ENCODE results near the gene C4orf54.

C4orf54 gene

GRCh38 chr4:99651811-99652485 is 5.7 kb downstream of the C4orf54 start:
- DNase-seq (ENCODE audit: low read depth), result no peak

DNA sequence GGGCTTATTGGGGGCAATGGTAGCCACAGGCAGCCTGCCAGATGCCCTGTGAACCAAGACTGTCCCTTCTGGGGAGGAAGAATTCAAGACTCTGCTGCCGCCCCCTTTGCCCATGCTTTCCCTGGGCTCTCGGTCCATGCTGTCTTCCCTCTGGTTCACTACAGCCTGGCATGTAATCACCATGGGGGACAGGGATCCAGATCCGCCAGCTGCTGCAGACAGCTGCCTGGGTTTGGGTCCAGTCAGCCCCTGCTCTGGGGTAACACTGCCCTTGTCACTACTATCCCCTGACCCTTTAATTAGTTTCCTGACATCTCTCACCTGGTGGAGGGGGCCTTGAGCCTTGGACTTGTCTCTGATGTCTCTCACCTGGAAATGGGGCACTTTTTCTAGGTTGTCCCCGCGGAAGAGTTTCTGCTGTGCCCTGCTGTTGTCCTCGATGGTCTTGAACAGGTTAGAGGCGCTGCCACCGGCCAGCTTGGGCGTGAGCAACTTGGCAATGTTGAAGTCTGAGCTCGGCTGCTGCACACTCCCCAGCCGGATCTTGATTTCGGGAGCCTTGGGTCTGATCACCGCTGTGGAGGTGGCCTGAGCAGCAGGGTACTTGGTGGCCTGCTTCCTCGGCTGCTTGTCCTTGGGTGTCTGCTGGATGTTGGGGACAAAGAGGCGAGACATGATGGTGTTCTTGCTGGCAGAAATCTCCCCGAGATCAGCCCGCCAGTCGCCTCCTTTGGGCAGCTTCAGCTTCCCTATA is 6.4 kb downstream of the C4orf54 start:
- DNase-seq (ENCODE audit: low read depth), result no peak

- no peak for DNase-seq (ENCODE audit: low read depth)
Observed at GRCh38 chr4:99649778-99650177, 7.8 kb downstream of the C4orf54 start.

- no peak for DNase-seq (ENCODE audit: low read depth)
Observed at GRCh38 chr4:99649208-99649607, 8.4 kb downstream of the C4orf54 start.

DNA sequence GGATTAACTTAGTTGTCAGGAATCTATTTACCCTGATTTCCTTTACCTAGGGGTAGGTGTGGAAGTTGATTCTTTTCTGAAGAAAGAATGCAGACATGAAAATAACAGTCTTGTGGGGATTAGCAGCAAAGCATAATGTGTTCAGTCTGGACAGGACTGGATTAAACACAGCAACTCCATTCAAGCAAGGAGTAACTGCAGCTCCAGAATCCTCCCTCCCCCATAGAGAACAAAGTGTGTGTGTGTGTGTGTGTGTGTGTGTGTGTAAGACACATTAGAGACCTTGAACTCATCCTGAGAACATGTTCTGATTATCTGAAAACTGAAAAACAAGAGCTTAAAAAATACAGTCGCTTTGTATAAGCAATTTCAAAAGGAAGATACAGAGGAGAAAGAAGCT is 9.3 kb downstream of the C4orf54 start:
- no peak for DNase-seq (ENCODE audit: low read depth)

DNA sequence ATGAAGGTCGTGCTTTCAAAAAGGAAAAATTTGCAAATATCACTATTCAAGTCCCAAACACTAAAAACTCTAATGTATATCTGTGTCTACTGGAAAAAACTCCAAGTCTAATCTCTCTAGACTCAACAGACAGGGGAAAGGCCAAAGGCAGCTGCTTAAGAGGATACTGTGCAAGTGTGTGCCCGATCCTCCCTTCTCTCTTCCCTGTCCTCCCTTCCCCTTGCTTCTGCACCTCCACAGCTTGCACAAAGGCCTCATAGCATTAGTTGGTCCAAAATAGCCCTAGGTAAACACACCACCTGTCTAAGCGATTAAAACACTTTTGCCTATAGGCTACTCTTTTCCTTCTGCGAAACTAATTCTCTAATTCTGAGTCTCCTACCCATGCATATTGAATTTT is 10.6 kb downstream of the C4orf54 start:
- no peak for DNase-seq (ENCODE audit: low read depth)

- DNase-seq (ENCODE audit: low read depth), result no peak
Observed at GRCh38 chr4:99645638-99646037, 12.0 kb downstream of the C4orf54 start.

DNA sequence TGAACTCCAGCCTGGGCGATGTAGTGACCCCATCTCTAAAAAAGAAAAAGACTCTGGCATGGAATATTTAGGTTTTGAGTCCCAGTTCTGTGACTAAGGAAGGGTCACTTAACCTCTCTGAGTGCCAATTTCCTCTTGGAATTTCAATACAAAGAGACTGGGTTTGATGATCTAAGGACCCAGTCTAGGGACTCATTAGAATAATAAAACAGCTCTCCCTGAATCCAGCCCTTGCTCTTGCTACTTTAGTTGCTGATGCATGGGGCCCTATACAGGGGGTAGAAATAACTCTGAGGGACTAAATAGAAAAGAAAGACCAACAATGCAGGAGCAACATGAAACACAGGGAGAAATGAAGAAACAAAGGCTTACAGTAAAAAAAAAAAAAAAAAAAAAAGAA is 12.6 kb downstream of the C4orf54 start:
- DNase-seq (ENCODE audit: low read depth), result no peak

GRCh38 chr4:99644453-99644852 is 13.2 kb downstream of the C4orf54 start:
- no peak for DNase-seq (ENCODE audit: low read depth)

DNA sequence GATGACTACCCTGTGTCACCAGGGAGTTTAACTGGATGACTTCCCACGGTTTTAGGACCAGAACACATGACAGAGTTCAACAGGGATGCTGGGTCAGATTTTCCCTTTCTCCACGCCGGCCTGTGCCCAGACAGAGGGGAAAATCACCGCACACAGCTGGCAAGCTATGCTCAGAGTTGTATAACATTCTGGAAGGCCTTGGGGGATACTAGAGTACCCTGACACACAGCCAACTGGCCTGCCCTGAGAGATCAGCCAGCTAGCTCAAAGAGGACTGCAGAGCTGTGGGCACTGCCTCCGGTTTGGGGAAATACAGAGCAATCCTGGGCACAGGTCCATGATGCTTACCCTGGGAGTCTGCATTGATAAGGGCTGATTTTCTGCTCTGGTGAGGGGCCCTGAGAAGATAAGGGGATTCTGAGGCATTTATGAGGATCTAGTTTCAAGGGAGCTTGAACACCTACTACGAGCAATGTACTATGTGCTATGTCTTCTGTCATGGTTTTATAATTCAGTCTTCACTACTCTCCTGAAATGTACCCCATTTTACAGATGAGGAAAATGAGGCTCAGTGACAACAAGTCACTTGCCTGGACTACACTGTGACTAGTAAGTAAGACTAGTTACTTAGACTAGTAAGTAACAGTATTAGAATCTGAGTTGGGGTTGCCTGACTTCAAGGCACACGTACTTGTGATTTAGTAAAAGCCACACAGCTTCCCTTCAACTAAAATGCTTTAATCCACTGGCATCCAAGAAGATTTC is 14.7 kb downstream of the C4orf54 start:
- no peak for DNase-seq (ENCODE audit: low read depth)

- no peak for DNase-seq (ENCODE audit: low read depth)
Observed at GRCh38 chr4:99640676-99641075, 17.0 kb downstream of the C4orf54 start.

DNA sequence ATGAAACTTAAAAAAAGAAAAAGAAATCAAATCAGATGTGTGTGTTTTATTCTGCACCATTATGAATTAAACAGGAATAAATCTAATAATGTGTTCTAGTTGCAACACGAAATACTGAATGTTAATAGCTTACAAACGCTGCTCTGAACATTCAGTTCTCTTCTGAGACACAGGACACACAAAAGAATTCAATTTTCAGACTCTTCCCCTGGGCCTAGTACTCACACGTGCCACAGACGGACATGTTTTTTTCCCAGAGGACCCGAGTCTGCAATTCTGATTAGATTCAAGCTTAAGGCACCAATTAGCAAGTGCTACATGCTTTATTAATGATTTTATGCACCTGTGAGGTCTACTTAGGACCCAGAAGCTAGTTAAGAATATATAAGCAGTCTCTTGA is 20.5 kb downstream of the C4orf54 start:
- DNase-seq (ENCODE audit: low read depth), result no peak

GRCh38 chr4:99636422-99636821 is 21.2 kb downstream of the C4orf54 start:
- no peak for DNase-seq (ENCODE audit: low read depth)

GRCh38 chr4:99635601-99636000 is 22.0 kb downstream of the C4orf54 start:
- no peak for DNase-seq (ENCODE audit: low read depth)

GRCh38 chr4:99634742-99635360 is 22.8 kb downstream of the C4orf54 start:
- DNase-seq (ENCODE audit: low read depth), result no peak

- DNase-seq (ENCODE audit: low read depth), result no peak
Observed at GRCh38 chr4:99633772-99634171, 23.9 kb downstream of the C4orf54 start.

- no peak for DNase-seq (ENCODE audit: low read depth)
Observed at GRCh38 chr4:99630857-99631360, 26.7 kb downstream of the C4orf54 start.

DNA sequence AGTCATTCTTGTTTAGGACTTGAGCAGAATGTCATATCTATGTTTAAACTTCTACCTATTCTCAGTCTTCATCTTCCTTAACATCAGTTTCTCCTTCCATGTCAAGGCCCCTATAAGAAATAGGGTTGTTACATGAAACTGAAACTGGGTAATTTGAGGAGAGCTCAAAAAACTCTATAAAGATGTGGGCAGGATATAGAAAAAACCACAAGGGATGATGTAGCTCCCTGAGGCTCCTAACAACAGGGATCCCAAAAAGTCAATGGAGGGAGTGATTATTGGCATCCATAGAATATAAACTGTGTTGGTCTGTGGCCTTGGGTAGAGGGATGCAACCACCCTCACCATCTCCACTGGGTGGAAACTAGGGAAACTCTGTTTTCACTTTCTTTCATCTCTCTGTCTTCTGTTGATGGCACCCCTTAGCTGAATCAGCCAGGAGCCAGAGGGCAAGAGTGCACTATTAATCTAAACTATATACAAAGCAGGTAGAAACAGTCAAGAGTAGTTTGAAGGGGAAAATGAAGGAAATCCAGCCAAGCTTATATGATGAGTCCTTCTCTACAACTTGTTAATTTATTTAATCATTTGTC is 27.6 kb downstream of the C4orf54 start:
- DNase-seq (ENCODE audit: low read depth), result no peak

DNA sequence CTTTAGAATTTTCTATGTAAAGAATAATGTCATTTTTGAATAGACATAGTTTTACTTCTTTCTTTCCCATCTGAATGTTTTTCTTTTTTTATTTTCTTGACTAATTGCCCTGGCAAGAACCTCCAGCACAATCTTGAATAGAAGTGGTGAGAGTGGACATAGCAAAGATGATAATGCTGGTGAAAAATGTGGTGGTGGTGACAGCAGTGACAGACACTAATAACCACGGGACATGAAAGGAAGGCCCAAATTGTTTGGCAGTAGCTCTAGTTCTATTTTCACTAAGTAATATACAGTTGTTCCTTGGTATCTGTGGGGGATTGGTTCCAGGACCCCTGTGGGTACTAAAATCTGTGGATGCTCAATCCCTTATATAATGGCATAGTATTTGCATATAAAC is 29.6 kb downstream of the C4orf54 start:
- DNase-seq (ENCODE audit: low read depth), result no peak

GRCh38 chr4:99625369-99625768 is 32.3 kb downstream of the C4orf54 start:
- no peak for DNase-seq (ENCODE audit: low read depth)

DNA sequence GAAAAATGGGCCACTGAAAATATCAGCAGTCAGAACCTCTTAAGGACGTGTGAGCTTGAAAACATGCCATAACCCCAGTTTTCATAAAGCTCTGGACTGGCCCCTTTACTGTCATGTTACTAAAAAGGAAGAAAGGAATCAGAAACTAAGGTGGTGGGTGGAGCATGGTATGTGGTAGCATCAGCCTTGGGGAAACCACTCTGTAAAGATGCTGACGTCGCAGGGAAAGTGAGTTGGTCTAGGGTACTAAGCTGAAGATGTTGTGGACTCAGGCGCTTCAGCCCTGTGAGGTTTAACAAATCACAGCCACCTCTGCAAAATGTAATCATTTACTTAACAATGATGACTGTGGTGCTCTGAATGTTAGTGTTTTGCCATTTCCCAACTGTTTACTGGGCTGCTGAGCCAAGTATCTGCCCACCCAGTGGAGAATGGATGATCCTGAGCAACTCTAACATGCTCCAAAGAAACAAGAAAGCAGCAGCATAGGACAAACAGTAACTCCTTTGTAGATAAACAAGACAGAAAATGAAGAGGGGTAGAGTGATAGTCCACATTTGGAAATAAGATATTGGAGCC is 33.4 kb downstream of the C4orf54 start:
- DNase-seq (ENCODE audit: low read depth), result no peak

DNA sequence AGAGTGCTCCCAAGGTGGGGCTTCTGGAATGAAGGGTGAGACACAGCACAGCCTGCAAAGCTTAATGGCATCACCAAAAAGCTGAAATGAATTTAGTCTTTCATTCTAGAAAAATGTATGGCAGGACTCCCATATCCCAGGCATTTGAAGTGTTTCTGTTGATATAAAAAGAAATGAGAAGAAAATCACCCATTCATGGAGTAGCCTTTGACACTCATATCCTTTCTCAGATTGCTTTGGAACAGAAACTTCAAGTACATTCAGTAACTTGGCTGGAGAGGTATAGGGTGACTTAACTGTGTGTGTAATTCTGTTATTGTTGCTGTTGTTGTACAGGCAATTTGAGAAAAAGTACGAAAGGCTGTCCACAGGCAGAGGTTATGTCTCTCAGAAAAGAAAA is 35.3 kb downstream of the C4orf54 start:
- DNase-seq (ENCODE audit: low read depth), result no peak

Measured in activated T-cell treated with anti-CD3 and anti-CD28 coated beads for 1 hour (primary cell).